Neural crest cell (in vitro differentiated cells): ENCODE data around the gene PPWD1. TPM values are rescaled to one million over a fixed set of nuclear protein-coding genes. Genes with fewer than 3 reads are reported as not detected.

Experiments used
- DNase-seq: peaks from one replicate; pipeline ENCODE4 v3.0.0; 2021; ENCODE audit warnings: low read depth, mixed read lengths, low spot score
- H3K27ac Mint-ChIP-seq: one replicate; pipeline ENCODE4 v1.8.0; 2021; ENCODE audit warnings: mild to moderate bottlenecking, mixed read lengths; ENCODE audit not compliant: unreplicated experiment
- H3K27me3 Mint-ChIP-seq: 2 replicates; pipeline ENCODE4 v1.8.0; 2021; ENCODE audit warnings: low read depth, mild to moderate bottlenecking, mixed read lengths
- H3K36me3 Mint-ChIP-seq: 2 replicates; pipeline ENCODE4 v1.8.0; 2021; ENCODE audit warnings: low read depth, mild to moderate bottlenecking, mixed read lengths
- H3K4me1 Mint-ChIP-seq: 2 replicates; pipeline ENCODE4 v1.8.0; 2021; ENCODE audit warnings: mixed read lengths
- H3K4me3 Mint-ChIP-seq: one replicate; pipeline ENCODE4 v1.8.0; 2021; ENCODE audit warnings: mild to moderate bottlenecking, mixed read lengths
- H3K9me3 Mint-ChIP-seq: 2 replicates; pipeline ENCODE4 v1.8.0; 2021; ENCODE audit warnings: mixed read lengths
- CTCF ChIP-seq: fragments of 200-600 bp; sonication (generic); conservative IDR thresholded peaks from 2 replicates; pipeline ENCODE4 v1.5.0; 2021; ENCODE audit warnings: antibody characterized with exemption, mild to moderate bottlenecking
- total RNA-seq: library from RNA; stranded (reverse); gene quantifications from 2 replicates; pipeline ENCODE4 v1.2.1, GENCODE V29; 2021

The PPWD1 gene
- total RNA-seq, 1 donor from 2014 or later, result 38.6 TPM

GRCh38 chr5:65556718-65557117 lies 6.4 kb upstream of the PPWD1 start:
- no peak for TF ChIP-seq CTCF
- H3K27me3 Mint-ChIP-seq, result no peaks in the 10 kb centered on the region
- no peaks in the 10 kb centered on the region for H3K9me3 Mint-ChIP-seq
- H3K4me3 Mint-ChIP-seq, result no peak overlapping the region
- no peak overlapping the region for H3K27ac Mint-ChIP-seq
- peaks cover 7% of the 10 kb centered on the region for H3K4me1 Mint-ChIP-seq
- DNase-seq, result no peak
- H3K36me3 Mint-ChIP-seq, result peaks cover 5% of the 10 kb centered on the region

GRCh38 chr5:65563777-65564176 lies 681 bp downstream of the PPWD1 start:
- H3K27ac Mint-ChIP-seq, result peak overlapping the region; percentile 97
- DNase-seq, result no peak
- H3K36me3 Mint-ChIP-seq, result peaks cover 2% of the 10 kb centered on the region
- TF ChIP-seq CTCF, result no peak
- no peaks in the 10 kb centered on the region for H3K9me3 Mint-ChIP-seq
- peak overlapping the region; percentile 92 for H3K4me3 Mint-ChIP-seq
- no peaks in the 10 kb centered on the region for H3K27me3 Mint-ChIP-seq
- peaks cover 37% of the 10 kb centered on the region for H3K4me1 Mint-ChIP-seq

GRCh38 chr5:65566505-65566904 lies 3.4 kb downstream of the PPWD1 start:
- DNase-seq, result no peak
- no peak for TF ChIP-seq CTCF
- no peaks in the 10 kb centered on the region for H3K36me3 Mint-ChIP-seq
- H3K4me3 Mint-ChIP-seq, result peak overlapping the region; percentile 58
- no peak overlapping the region for H3K27ac Mint-ChIP-seq
- H3K9me3 Mint-ChIP-seq, result no peaks in the 10 kb centered on the region
- peaks cover 32% of the 10 kb centered on the region for H3K4me1 Mint-ChIP-seq
- H3K27me3 Mint-ChIP-seq, result no peaks in the 10 kb centered on the region

- DNase-seq, result no peak
- Mint-ChIP-seq H3K9me3 (no peaks in the 10 kb centered on the region), H3K27me3 (no peaks in the 10 kb centered on the region), H3K4me1 (no peaks in the 10 kb centered on the region), H3K27ac (no peak overlapping the region), H3K36me3 (no peaks in the 10 kb centered on the region), H3K4me3 (no peak overlapping the region)
- no peak for TF ChIP-seq CTCF
Observed at GRCh38 chr5:65570598-65571226, 7.6 kb downstream of the PPWD1 start.

- Mint-ChIP-seq H3K4me1 (no peaks in the 10 kb centered on the region), H3K9me3 (no peaks in the 10 kb centered on the region), H3K27me3 (no peaks in the 10 kb centered on the region), H3K27ac (no peak overlapping the region), H3K4me3 (no peak overlapping the region), H3K36me3 (peaks cover 8% of the 10 kb centered on the region)
- TF ChIP-seq CTCF, result no peak
- DNase-seq, result no peak
Observed at GRCh38 chr5:65577141-65577540, 14.0 kb downstream of the PPWD1 start.
